Fibroblast of the conjunctiva (primary cell): ENCODE measurements around the gene OSBPL7.

Source experiments
- DNase-seq: peaks from one replicate; pipeline ENCODE4 v3.0.0-alpha.2; 2010; ENCODE audit warnings: low read depth

The OSBPL7 gene

DNA sequence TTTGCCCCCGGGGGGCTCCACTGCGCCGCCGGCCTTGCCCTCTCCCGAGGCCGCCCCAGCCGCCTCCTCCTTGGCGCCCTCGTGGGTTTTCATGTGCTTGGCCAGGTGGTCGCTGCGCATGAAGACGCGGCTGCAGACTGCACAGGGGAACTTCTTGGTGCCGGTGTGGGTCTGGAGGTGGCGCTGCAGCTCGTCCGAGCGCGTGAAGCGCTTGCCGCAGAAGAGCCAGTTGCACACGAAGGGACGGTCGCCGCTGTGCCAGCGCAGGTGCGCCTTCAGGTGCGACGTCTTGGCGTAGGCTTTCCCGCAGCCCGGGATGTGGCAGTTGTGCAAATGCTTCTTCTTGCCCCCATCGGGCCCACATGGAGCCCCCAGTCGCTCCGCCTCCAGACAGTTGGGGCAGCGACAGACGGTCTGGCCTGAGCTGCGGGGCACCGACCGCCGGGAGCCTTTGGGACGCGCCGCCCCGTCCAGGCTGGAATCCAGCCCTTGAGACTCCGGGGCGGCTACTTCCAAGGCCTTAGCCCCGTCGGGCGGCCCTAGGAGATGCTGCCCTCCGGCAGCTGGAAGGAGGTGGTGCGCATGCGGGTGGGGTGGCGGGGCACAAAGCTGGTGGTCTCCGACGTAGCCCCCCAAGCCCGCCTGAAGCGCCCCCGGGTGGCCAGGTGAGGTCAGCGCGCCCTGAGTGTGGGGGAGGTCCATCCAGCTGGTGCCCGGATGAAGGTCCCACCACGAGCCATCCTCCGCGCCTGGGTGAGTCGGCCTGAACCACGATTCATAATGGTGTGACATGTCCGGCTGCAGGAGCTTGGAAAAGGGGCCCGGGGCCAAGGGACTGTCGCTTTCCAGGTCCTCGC is 26.0 kb upstream of the OSBPL7 start:
- no peak for DNase-seq

DNA sequence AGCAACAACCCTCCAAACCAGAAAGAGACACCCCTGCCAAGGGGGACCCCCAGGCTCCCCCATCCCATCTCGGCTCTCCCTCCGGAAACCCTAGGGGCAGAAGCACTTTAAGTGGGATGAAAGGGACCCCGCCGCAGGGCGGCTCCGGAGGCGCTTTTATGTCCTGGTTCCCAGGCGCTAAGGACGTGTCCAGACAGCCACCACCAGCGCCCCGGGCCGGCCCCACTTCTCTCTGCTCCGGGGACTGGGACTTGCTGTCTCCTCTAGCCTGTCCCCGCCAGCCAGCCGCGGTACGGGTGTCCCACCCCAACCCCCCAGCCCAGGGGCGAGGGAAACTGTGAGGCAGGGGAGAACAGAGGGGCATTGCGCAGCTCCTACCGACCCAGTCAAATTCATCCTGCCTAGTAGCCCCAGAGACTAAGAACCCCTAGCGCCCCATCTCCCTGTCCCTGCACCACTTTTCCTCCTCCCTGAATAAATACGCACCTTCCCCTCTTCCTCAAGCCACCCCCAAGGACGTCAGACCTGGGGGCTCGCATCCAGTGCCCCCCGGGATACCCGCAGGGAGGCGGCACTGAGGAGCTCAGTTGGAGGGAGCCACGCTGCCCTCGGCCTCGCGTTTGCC is 25.2 kb upstream of the OSBPL7 start:
- DNase-seq = no peak

DNA sequence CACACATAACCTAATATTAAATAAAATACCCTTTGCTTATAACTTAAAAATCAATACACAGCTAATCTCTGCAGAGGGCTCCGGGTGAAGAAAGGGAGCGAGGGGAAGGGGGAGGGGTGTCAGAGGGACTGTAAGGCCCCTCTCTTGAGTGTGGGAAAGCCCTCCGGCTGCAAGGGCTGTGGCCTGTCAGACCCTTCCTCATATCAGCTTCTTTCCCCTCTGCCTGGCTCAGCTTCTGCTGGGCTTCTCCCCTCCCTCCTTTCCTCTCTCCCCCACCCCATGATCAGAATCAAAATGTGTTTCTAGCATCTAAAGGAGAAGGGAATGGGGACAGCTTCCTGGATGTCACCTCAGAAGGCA is 24.1 kb upstream of the OSBPL7 start:
- DNase-seq = no peak

DNA sequence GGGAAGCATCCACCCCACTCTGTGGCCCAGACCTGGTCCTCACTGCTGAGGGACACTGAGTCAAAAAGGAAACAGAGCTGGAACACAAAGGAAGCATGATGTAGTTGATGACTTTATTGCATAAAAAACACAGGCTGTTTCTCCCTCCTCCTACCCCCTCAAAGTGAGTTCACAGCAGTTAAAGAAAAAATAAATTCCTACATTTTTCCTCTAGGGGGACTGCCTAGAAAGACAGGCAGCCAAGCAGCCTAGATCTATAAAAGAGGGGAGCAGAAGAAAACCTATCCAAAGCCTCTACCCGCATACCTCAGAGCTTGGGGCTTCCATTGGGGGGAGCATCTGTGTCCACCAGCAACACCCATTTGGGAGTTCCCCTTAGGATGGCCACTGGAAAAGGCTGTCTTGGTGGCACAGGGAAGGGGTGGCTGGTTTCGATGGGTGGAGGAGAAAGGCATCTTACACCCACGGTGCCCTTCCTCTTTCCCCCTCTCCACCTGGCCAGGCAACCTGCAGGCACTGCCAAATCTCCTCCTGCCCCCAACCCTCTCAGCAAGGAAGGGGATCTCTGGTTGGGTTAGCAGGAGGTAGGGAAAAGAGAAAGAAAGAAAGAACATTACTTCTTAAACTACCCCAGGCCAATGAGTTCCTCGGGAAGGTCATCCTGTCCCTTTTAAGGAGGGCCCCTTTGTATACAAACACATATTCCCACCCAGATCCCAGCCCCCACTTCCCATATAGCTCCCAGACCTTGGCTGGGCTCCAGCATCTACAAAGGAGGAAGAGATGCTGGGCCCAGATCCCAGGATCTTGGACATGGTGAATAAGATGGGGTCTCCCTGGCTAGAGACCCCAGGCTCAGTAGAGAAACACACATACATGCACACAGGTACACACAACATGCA is 23.5 kb upstream of the OSBPL7 start:
- DNase-seq = no peak

DNA sequence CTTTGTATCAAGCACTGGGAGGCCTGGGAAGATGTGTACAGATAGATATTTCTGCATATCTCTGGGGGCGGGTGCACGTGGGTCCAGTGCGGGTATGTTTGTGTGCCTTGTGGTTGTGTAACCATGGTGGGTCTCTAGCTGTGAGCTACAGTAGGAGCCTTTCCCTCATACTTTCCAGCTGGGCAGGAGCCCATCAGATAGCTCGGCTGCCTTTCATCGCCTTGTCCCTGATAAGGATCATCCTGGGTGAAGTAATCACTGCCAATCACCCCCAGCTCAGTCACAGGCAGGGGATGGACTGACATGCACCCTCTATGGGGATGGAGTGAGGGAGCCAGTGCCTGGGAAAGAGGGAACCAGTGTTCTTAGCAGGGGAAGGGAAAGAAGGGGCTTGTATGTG is 22.6 kb upstream of the OSBPL7 start:
- no peak for DNase-seq

DNA sequence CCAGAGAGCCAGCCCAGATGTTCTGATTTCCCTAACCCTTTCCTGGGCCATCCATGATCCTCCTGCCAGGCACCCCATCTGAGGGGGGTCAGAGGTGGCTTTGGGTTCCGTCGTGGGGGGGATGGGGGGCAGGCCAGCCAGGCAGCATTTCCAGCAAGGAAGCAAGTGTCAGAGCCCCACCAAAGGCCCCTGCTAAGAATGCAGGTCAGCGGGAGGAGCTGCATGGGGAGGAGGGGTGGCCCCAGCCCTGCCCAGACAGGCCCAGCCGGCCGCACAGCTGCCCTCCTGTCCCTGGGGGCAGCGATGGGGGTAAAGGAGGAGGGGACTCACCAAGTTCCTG is 21.8 kb upstream of the OSBPL7 start:
- DNase-seq = no peak

DNA sequence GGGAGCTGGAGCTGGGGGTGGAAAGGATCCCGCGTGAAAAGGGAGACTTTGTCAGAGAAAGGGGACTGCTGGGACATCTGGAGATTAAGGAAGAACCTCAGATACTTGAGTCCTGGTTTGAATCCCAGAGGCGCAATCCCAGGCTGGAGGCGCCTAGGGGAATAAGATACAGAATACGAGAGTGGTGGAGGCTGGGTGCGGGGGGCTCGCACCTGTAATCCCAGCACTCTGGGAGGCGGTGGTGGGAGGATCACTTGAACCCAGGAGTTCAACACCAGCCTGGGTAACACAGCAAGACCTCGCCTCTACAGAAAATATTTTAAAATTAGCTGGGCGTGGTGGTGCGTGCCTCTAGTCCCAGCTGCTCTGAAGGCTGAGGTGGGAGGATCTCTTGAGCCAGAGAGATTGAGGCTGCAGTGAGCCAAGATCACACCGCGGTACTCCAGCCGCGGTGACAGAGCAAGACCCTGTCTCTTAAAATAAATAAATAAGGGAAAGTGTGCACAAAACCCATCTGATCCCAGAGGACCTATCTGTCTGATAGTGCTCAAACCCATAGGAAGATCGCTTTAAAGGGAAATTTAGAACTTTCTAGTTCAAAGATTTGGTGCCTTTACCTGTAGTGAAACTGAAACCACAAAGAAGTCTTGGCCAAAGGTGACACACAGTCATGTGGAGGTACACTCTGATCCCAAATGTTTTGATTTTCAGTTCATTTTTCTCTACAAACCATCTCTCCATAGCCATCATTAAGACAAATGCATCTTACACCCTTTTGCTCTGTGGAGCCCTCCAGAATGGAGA is 20.1 kb upstream of the OSBPL7 start:
- no peak for DNase-seq

DNA sequence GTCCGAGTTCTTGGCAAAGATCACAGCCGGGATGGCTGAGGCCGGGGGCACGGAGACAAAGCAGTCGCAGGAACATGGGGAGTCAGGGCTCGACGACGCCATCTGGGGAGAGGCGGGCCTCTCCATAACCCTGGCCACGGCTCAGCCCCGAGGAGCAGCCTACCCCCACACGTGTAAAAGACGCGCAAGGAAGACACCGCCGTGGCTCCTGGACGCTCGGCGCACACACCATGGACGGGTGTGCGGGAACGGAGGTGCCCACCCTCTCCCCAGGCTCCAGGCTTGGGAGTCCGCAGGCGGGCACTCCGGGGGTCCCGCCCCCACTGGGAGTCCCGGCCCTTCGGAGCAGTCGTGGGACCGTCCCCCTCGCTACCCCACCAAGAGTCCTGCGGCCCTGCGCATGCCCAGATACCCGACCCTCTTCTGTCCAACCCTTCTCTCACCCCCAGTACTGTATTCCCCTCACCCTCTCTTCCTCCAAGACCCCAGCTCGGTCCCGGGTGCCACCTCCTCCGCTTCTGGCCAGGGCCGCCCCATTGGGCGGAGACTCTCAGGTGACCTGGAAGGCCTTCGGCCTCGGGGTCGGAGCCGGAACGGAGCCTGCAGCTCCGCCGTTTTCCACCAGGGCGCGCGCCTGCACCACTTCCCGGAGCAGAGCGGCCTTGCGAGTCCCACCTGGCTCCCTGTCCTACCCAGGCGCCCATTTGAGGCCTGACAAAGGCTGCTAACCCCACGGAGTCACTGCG is 19.3 kb upstream of the OSBPL7 start, which contains the start of gene SCRN2:
SCRN2 (minus strand) TSS at position 532 of the 746 bp plus-strand sequence; CDS start at position 102, 430 bp downstream.
- DNase-seq = peak; percentile 75

DNA sequence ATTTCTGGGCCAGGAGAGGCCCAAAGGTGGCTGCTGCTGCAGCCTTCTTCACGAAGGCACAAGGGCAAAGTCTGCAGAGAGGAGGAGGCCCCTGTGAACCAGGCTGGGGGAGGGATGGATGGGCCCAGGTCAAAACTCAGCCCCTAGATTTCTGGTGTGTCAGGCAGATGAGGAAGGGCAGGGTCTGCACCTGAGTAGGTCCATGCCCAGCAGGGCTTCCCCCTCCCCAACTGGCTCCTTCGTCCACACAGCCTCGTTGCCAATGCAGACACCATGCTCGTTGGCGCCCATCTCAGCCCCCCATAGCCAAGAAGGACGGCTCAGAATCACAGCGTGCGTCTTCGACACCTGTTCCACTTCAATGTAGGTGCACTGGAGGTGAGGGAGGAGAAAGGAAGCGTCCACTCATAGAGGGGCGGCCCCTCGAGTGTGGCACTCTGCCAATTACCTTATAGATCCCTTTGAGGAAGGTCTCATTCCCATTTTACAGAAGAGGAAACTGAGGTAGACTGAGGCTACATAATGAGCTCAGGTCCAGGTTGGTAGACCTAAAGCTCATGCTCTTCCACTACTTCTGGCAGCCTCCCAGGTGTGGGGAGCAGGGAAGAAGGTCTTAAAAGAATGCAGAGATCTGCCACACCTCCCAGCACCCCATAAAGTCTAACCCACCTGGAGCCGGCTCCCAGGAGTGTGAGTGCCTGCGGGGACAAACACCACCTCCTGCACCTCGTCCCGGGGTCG is 18.6 kb upstream of the OSBPL7 start:
- no peak for DNase-seq

DNA sequence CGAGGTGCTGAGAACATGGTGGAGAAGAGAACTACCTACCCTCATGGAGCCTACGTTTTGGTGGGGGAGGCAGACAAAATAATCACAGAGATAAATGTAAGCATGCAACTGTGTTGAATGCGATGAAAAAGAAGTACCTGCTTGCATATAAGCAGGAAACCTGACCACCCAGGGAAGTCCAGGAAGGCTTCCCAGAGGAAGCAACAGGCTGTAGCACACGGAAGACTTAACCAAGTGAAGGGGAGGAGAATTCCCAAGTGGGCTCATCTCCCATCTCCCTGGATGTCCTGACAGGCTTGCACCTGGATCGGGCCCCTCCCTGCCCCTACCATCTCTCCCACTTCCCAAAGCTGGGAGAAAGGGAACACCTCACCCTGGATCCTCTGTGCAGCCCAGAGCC is 17.5 kb upstream of the OSBPL7 start:
- no peak for DNase-seq

DNA sequence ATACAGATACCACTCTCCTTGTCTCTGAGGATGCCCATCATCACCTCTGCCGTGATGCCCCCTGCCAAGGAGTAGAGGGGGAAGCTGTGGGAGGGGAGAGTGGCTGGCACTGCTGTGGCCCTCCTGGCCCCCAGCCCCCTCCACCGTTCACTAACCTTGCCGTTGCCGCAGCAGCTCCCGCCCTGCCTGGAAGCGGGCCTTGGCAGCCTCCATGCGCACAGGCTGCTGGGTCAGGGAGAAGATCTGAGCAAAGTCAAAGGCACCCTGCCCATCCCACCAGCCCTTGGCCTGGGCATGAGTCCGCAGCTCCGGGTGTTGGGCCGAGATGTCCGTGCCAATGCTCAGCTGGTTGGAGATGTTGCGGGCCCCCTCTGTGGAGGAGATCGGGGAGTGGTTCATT is 17.0 kb upstream of the OSBPL7 start:
- no peak for DNase-seq

DNA sequence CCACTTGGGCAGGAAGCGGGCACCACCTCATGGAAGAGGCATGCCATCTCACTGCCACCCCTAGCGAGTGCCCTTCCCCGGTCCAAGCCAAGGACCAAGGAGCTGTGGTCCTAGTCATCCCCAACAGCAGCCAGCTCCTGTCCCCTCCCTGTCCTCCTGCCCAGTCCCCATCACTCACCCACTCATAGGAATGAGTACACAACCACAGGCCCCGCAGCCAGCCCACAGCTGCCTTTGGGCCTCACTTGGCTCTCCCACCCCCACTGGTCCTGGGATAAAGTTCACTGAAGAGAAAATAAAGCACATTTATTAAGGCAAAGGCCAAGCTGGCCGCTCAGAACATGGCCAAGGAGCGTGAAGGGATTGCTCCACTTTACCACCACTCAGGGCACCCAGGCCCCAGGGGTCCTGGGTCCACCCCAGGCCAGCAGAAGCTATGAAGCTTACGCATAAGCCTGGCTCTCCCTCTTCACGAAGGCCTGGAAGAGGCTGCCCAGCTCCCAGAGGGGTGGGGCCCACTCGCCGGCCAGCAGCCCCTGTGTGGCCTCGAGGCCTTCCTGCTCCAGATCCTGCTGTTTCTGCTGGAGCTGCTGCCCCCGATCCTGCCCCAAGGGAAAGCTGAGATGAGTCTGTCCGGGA is 15.9 kb upstream of the OSBPL7 start:
- no peak for DNase-seq

DNA sequence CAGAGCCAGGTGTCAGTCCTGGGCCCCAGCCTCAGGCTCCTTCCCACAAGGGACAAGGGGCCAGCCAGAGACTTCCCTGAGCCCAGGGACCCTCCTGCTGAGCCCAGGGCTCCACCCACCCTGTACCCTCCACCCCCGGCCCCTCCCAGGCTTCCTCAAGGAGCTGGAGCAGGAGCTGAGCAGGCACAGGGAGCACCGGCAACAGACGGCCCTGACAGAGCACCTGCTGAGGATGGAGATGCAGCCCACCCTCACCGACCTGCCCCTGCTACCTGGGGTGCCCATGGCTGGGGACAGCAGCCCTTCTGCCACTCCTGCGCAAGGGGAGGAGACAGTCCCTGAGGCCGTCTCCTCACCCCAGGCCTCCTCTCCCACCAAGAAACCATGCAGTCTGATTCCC is 15.0 kb upstream of the OSBPL7 start:
- DNase-seq = no peak

DNA sequence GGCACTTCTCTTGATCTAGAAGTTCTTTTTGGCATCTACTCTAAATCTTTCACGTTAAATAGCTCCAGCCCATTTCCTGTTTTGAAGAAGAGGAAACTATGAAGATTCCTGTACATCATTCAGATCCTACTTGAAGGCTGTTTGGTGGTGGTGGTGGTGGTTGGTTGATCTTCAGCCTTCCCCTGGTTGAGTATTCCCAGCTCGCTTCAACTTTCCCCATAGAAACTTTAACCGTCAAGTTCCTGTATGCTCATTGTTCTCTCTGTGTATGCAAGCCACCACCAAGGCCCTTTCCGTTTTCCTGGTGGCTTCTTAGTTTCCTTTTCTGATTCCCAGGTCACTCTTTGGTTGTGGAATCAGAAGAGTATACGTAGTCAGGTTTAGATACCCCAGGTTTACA is 13.2 kb upstream of the OSBPL7 start:
- DNase-seq = no peak

DNA sequence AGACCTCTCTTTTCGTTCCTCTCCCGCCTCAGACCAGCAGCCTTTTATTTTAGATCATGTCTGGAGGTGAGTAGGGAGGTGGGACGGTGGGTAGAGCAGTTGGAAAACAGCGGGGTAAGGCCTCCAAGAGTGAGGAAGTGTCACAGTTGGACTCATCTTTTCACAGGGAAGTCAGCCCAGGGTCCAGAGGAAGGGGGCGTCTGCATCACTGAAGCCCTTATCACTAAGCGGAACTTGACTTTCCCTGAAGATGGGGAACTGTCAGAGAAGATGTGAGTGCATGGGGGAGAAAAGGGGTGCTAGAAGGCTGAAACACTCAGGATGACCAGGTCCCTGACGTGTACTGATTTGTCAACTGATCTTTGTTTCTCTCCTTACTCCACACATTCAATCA is 10.3 kb upstream of the OSBPL7 start:
- no peak for DNase-seq

DNA sequence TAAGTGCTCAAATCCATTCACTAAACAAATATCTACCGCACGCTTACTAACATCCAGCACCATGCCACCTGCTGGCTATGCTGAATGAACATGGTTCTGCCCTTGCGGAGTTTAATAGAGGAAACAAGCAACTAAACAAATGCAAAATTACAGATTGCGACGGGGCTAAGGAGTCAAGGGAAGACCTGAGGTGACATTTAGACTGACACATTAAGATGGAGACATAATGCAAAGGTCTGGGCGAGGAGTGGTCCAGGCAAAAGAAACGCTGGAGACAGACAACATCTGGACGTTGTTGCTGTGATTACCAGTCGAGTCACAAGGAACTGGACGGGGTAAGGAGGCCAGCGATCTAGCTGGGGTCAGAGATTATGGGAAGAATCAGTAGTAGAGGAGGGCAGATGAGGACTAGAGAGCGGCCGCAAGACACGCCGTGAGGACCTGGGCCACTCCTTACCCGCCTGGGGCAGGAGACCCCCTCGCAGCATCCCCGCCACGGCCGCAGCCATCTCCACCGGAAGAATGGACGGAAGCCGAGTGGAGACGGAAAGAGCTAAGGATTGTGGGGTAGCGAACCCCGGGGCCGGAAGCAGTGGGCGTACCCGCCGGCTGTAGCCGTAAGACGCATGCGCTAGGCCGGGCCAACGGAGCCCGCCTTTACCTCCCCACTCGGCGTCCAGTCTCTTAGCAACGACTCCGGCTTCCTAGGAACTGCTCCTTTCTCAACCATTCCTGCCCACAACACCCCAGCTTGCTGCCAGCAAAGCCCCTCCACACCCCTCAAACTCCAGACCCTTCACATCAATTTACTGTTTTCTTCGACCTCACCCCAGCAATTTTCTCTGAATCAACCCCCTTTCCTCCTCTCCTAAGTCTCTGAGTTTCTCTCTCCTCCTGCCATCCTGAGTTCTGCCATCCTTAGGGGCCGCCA is 9.7 kb upstream of the OSBPL7 start, which contains the start of the genes LRRC46 and MRPL10:
LRRC46 (plus strand) TSS at position 668 of the 931 bp plus-strand sequence. CDS start 320 bp downstream, outside the sequence.
MRPL10 (minus strand) TSS at position 539 of the 931 bp plus-strand sequence; CDS start at position 509, 30 bp downstream.
- DNase-seq = peak; percentile 88

DNA sequence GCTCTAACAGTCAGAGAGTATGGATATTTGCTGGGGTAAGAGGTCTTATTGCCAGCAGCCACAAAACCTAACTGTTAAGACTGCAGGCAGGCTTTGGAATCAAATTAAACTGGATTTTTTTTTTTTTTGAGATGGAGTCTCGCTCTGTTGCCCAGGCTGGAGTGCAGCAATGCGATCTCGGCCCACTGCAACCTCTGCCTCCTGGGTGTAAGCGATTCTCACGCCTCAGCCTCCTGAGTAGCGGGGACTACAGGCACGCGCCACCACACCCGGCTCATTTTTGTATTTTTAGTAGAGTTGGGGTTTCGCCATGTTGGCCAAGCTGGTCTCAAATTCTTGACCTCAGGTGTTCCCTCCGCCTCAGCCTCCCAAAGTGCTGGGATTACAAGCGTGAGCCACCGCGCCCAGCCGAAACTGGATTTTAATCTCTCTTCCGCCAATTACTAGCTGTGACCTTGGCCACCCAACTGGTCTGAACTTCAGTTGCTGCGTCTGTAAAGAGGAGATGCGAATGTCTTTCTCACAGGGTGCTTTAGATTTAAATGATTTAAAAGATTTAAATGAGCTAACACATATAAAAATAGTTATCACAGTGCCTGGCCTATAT is 8.9 kb upstream of the OSBPL7 start:
- no peak for DNase-seq

DNA sequence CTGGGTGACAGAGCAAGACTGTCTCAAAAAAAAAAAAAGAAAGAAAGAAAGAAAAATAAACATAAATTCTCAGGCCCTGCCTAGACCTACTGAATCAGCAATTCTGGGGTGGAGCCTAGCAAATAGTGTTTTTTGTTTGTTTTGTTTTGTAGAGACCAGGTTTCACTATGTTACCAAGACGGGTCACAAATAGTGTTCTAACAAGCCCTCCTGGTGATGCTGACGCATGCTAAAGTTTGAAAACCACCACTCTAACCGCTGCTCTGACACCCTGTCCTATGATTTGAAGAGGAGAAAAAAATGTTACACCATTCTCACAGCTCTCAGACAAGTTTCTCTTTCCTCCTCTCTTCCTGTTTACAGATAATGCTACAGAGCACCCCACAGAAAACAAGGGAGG is 8.3 kb upstream of the OSBPL7 start:
- no peak for DNase-seq
